Fibroblast of villous mesenchyme (primary cell): ENCODE results near the gene WRAP73. TPM values are rescaled to one million over a fixed set of nuclear protein-coding genes. Genes with fewer than 3 reads are reported as not detected.

ENCODE experiments used
- DNase-seq: peaks from one replicate; pipeline ENCODE4 v3.0.0-alpha.2; 2010; ENCODE audit warnings: low read depth
- H3K4me3 ChIP-seq: 2 replicates; pipeline ENCODE4 v1.5.1; 2011; ENCODE audit warnings: low read depth, mild to moderate bottlenecking, low read length
- CTCF ChIP-seq: IDR thresholded peaks from 2 replicates; pipeline ENCODE4 v1.5.1; 2012; ENCODE audit warnings: low read depth, mild to moderate bottlenecking, low read length; ENCODE audit not compliant: insufficient read depth
- total RNA-seq: library from RNA; depleted of rRNA; stranded (reverse); fragments of >200 nt; gene quantifications from 2 replicates; pipeline ENCODE4 v1.2.3, GENCODE V29; 2012

Gene WRAP73
- total RNA-seq, 1 donor: 12.5 TPM

DNA sequence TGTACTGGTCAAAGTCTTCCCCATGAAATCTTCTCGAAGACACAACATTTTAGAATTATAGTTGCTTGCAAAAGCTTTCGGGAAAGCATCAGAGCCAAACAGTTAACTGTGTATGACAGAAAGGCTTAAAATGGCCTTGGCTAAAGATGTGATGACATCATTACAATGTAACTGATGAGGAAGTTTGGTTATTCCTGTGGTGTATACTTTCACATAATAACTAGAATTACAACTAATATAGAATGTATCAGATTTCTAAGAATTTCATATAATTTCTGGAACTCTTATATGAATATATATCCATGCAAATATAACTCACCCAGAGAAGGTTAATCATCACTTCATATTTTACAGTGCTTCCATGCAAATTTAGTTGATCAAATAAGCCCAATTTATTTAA lies 10.8 kb upstream of the WRAP73 start:
- no peak overlapping the region for H3K4me3 ChIP-seq
- no peak for DNase-seq
- TF ChIP-seq CTCF: no peak

DNA sequence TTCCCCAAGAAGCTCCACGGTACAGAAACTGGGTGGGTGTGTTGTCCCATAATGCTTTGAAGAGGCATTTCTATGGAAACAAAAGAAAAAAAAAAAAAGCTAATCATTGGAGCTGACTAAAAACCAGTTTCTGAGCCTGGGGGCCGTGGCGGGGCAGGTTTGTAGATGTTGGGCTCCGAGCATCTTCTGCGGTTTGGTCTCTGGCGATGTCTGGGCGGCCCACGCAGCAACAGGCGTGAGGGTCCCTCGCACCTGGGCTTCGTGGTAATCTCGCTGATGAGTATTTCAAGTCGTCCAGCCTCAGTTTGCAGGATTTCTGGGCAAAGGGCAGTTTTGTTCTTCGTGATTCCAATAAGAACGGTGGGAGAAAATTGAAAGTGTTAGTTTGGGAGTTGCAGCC lies 9.2 kb upstream of the WRAP73 start:
- H3K4me3 ChIP-seq: no peak overlapping the region
- DNase-seq: no peak
- TF ChIP-seq CTCF: no peak

- no peak overlapping the region for H3K4me3 ChIP-seq
- TF ChIP-seq CTCF: no peak
- no peak for DNase-seq
Observed at GRCh38 chr1:3658231-3658615, 8.3 kb upstream of the WRAP73 start.

DNA sequence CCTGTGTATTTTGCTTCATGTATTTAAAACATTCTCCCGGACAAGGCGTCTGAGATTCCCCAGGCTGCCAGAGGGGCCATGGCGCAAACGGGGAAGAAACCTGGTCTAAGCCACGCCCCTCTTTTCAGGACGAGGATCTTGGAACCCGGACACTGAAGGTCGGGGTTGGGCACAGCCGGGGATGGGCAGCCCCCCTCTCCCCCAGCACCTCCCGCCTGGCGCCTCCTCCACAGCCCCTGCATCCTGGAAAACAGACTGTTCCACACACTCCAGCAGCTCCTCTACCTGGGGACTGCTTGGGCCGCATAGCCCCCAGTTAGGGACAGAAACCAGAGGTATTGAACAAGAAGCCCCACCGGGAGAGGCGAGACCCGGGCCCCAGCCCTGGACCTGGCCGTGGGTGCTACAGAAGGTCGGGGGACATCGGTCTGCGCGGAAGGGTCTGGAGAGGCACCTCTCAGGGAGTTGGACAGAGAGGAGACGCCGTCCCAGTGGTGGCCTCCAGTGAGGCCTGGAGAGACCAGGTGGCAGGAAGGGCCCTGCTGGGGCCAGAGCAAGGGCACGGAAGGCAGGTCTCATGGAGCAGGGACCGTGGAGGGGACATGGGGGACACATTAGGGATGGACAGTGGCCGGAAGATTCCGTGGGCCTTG lies 7.8 kb upstream of the WRAP73 start:
- no peak overlapping the region for H3K4me3 ChIP-seq
- DNase-seq: no peak
- no peak for TF ChIP-seq CTCF

GRCh38 chr1:3657096-3657475 lies 7.2 kb upstream of the WRAP73 start:
- no peak for DNase-seq
- H3K4me3 ChIP-seq: no peak overlapping the region
- TF ChIP-seq CTCF: no peak

- no peak for TF ChIP-seq CTCF
- DNase-seq: no peak
Observed at GRCh38 chr1:3656450-3657095, 6.7 kb upstream of the WRAP73 start.

More at GRCh38 chr1:3656450-3657095, 6.7 kb upstream of the WRAP73 start:
- H3K4me3 ChIP-seq: no peak overlapping the region
